GM19438 (cell line): ENCODE measurements around the gene NTN3.
"Not testable (repeated sequence)": the region's sequence is repeated elsewhere in the genome, so short reads cannot be mapped to it uniquely, and the experiment has no call there.

Source experiments
- ATAC-seq: cut with Tn5 transposase; IDR thresholded peaks from one replicate; pipeline ENCODE4 v1.9.1; 2021; ENCODE audit warnings: low read depth; ENCODE audit not compliant: unreplicated experiment

Gene NTN3

GRCh38 chr16:2476741-2477140 lies 5.6 kb downstream of the NTN3 start:
- no peak for ATAC-seq

GRCh38 chr16:2477327-2477726 lies 6.2 kb downstream of the NTN3 start:
- no peak for ATAC-seq

DNA sequence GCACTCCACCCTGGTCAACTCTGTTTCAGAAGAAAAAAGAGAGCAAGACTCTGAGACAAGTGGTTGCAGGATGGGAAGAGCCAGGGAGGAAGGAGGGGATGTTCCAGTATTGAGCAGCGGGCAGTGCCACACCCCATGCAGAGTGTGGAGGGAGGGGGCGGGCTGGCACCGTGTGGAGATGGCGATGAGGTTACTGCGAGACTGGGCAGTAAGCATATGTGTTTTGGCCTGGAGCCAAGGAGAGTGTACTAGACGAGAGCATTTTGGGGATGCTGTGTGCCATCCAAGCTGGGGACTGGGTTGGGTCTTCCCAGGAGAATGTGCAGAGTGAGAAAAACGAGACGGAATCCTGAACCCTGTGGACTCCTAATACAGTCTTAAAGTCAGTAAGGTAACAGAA lies 7.2 kb downstream of the NTN3 start:
- ATAC-seq, result no peak

DNA sequence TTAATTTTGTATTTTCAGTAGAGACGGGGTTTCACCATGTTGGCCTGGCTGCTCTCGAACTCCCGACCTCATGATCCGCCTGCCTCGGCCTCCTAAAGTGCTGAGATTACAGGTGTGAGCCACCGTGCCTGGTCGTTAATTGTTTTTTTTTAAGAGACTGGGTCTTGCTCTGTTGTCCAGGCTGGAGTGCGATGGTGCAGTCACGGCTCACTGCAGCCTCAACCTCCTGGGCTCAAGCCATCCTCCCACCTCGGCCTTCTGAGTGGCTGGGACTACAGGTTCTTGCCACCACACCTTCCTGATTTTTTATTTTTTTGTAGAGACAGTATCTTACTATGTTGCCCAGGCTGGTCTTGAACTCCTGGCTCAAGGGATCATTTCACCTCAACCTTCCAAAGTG lies 8.9 kb downstream of the NTN3 start:
- not testable (repeated sequence) for ATAC-seq

GRCh38 chr16:2480948-2481347 lies 9.9 kb downstream of the NTN3 start:
- no peak for ATAC-seq

DNA sequence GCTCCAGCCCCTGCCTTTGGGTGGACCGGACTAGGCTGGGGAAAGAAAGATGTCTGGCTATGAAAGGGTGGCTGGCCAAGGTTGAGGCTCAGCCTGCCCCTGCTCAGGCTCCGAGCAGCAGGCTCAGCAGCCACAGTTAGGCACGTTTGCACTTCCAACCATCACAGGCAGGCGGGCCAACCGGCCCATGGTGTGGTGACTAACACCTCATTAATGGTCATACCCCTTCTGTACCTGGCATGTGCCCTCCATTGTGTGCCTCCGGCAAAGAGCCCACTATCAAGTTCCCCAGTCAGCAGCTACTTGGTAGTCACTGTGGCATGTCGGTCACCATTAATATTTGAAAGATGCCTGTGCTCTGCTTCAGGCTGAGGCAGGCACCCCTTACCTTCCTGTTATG lies 10.6 kb downstream of the NTN3 start:
- ATAC-seq, result no peak

- ATAC-seq, result no peak
These were observed 11.2 kb downstream of the NTN3 start for GRCh38 chr16:2482249-2482648.

- no peak for ATAC-seq
These were observed 11.8 kb downstream of the NTN3 start for GRCh38 chr16:2482708-2483534.

GRCh38 chr16:2483939-2484897 lies 13.1 kb downstream of the NTN3 start:
- ATAC-seq, result no peak

DNA sequence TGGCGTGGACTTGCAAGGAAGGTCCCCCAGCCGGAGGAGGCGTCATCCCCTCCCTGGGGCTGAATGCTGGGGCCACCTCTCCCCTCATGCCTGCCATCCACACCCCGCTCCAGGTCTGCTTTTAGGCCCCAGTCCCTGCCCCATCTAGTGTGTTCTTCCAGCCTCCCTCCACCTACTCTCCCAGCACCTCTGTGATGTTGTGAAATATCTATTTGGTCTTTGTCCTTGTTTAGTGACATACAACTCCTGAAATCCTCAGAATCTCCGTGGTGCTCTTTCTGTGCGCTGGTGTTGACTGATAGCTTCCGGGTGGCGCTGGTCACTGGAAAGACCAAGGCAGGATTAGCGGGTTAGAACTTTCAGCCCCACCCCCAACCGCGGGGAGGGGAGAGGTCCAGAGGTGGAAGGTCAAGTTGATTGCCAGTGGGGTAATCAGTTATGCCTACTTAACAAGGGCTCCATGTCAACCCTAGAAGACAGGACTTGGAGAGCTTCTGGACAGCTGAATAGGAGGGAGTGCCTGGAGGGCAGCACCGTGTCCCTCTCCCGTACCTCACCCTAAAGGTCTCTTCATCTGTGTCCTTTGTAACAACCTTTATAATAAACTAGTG lies 13.9 kb downstream of the NTN3 start:
- ATAC-seq, result no peak

DNA sequence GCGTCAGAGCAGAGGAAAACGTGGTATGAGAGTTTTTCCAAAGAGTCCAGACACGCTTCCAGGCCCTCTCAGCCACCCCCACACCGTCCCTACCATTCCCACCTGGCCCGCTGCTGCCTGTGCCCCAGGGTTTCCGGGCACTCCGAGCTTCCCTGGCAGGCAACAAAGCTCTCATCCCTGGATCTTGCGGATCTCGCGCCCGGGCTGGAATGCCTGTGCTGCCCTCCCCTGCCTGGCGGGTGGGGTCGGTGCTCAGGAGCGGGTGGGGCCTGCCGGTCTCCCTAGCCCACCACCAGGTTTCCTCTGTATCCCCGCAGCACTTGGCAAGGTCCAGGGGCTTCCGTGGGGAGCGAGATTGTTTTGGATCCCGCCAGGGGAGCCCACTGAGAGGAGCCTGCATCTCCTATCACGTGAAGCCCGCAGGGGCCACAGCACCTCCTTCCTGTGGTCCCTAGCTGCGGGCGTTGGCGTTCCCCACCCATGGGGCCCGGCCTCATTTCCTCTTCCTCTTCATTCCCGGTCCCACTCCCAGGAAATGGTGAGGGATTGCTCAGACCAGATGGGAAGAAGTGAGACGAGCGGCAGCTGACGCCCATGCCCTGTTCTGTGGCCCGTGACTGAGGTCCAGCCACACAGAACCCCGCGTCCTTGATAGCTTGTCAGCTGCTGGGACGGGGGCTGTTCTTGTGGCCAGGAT lies 14.9 kb downstream of the NTN3 start:
- no peak for ATAC-seq

DNA sequence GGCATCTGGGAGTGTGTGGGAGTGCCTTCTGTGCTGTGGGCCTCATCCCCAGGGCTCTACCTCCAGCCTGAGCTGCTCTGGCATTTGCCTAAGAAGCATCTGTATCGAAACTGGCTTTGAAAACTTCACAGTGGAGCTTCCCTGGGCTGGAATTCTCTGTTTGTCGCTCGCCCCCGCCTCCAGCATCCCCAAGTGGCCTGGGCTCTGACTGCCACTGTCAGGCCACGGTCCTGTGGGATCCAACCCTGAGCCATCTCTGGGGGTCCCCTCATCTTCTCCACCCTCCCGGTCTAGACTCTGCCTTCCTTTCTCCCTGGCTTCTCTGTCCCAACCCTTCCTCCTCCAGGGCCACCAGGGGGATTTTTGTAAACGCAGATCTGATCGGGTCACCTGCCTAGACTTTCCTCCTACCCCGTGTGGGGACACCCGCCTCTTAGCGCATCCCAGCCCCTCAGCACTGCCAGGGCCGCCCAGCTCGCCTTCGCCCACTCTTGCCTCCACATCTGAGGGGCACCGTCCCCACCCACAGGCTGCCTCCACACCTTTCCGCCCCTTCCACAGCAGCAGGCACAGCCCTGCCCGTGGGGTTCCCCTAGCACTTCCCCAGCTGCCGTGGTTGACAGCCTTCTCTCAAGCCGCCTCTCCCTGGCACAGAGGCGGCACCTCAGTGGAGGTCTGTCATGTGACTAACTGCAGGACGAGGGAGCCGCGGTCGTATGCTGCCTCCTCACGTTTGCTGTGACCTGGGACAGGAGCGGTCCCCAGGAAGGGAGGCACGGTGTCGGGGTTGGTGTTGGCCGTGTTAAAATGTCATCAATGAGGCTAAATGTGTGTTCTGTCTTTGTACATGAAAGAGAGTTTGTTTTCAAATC lies 15.8 kb downstream of the NTN3 start:
- ATAC-seq, result peak; percentile 73

DNA sequence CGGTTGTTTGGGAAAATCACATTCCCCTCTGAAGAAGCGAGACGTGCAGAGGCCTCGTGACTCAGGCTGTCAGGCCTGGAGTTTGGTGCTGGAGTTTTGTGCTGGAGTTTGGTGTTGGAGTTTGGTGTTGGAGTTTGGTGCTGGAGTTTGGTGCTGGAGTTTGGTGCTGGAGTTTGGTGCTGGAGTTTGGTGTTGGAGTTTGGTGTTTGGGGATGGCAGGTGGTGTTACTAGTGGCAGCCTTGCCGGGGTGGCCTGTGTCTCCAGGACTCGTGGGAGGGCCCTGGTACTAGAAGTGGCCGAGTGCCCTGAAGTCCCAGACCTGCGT lies 16.4 kb downstream of the NTN3 start:
- ATAC-seq, result no peak

DNA sequence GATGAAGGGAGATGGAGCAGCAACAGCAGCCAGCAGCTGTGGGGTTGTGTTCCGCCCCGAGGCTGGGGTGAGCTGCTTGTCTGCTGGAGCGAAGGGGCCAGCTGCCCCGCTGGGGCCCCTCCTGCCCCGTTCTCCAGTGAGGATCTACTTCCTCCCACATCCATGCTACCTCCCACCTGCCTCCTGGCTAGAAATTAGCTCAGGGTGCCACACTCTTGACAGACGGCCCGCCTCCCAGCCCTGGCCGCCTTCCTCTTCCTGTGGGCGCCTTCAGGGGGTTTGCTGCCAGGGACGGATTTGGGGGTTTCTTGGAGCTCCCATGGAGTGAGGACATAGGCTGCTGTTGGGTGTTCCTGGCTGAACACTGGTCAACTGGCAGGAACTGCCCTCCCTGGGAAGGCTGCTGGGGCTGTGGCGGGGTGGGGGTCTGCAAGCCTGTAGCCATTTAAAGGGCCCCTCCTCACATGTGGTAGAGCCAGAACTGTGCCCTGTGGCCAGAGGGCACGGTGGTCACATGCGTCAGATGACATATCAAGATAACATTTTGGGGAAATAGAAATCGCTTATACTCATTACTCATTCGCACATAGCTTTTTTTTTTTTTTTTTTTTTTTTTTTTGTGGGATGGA lies 16.9 kb downstream of the NTN3 start:
- ATAC-seq, result no peak

DNA sequence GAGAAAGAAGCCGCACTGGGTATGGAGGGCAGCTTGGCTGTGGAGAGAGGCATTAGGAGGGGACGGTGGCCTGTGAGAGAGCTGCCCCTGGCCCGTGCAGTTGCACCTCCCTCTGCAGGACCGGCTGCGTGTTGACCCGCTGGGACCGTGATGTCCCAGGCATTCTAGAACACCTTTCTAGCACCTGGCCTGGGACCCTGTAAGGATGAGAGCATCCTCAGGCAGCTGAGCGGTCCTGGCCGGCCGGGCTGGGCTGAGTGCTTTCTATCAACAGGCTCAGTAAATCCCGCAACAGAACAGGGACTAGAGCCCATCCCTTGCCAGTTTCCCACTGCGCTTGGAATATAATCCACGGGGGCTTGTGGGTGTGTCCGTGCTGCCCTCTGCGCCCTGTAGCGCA lies 18.5 kb downstream of the NTN3 start:
- ATAC-seq, result no peak

GRCh38 chr16:2490190-2491105 lies 19.4 kb downstream of the NTN3 start:
- ATAC-seq, result no peak

DNA sequence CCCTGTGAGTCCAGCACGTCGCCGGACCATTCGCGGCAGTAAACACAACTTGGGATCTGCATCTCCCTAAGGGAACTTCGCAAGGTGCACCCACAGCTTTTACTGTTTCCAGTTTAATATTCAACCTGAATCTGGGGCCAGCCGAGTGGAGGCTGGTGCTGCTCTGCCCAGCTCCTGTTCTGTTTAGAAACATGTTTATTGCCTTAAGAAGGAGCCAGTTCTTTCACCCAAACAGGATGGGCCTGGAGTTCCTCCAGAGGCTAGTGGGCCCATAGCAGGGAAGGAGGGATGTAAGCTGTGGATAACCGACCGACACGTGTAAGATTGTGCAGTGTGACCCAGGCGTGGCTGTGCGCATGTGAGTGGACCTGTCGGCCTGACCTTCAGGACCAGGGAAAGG lies 21.2 kb downstream of the NTN3 start:
- no peak for ATAC-seq

DNA sequence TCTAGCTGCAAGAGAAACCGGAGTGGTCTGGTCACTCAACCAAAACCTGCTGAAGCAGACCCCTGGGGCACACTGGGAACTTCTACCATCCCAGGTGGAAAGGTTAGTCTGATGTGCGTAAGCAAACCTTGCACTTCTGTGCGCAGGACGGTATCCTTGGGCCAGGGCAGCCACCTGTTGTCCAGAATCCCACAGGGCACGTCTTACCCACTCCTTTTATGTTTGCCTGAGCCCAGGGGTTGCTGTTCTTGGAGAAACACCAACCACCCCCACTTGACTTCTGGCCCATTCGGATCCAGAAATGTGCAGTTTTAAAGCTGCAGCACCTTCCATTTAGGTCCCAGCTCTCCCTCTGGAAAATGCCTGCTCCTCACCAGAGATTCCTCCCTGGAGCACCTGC lies 22.5 kb downstream of the NTN3 start:
- ATAC-seq, result no peak
